D721Med (cell line): Measurements from ENCODE around the gene STAMBPL1.
"Not testable (repeated sequence)": the region's sequence is repeated elsewhere in the genome, so short reads cannot be mapped to it uniquely, and the experiment has no call there.

Experiments
- DNase-seq: peaks from one replicate; pipeline ENCODE4 v3.0.0; 2011; ENCODE audit warnings: low spot score; ENCODE audit not compliant: insufficient read length
- FAIRE-seq: peaks from 2 replicates; lab custom pipeline; 2011; peaks lifted over from hg19 to GRCh38; lab: Jason Lieb, UNC
- TF ChIP-seq, protein P1 (sequence below): IDR thresholded peaks from 2 replicates; pipeline ENCODE4 v1.5.1; 2012; ENCODE audit warnings: mild to moderate bottlenecking, control low read depth; ENCODE audit not compliant: insufficient read depth; ENCODE audit errors: missing control alignments

STAMBPL1 gene

DNA sequence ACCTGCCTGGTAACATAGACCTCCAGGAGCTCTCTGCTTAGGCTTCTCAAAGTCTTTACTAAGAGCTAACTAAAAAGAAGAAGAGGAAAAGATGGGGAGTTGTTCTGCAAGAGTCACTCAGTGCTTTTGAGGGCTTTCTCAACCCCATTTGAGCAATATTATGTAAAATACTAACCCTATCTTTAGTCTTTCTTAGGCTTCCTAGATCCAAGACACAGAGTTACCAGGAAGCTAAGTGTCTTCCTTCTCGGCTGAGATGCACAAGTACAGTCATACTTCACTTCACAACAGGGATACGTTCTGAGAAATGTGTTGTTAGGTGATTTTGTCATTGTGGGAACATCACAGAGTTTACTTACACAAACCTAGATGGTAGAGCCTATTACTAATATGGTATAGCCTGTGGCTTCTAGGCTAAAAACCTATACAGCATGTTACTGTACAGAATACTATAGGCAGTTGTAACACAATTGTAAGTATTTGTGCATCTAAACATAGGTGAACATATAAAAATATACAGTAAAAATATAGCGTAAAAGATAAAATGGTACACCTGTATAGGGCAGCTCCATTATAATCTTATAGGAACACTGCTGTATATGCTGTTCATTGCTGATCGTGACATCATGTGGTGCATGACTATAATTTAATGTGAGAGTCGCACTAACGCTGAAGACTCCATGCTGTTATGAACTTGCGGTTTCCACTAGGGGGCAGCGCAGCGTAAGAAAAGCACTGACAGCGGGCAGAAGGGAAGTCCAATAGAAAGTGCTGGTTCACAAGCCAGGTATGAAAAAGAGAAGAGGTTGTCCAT lies 44.7 kb upstream of the STAMBPL1 start:
- peak; percentile 70 for FAIRE-seq
- TF ChIP-seq, protein P1, sequence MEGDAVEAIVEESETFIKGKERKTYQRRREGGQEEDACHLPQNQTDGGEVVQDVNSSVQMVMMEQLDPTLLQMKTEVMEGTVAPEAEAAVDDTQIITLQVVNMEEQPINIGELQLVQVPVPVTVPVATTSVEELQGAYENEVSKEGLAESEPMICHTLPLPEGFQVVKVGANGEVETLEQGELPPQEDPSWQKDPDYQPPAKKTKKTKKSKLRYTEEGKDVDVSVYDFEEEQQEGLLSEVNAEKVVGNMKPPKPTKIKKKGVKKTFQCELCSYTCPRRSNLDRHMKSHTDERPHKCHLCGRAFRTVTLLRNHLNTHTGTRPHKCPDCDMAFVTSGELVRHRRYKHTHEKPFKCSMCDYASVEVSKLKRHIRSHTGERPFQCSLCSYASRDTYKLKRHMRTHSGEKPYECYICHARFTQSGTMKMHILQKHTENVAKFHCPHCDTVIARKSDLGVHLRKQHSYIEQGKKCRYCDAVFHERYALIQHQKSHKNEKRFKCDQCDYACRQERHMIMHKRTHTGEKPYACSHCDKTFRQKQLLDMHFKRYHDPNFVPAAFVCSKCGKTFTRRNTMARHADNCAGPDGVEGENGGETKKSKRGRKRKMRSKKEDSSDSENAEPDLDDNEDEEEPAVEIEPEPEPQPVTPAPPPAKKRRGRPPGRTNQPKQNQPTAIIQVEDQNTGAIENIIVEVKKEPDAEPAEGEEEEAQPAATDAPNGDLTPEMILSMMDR = peak; percentile 99
- no peak for DNase-seq

DNA sequence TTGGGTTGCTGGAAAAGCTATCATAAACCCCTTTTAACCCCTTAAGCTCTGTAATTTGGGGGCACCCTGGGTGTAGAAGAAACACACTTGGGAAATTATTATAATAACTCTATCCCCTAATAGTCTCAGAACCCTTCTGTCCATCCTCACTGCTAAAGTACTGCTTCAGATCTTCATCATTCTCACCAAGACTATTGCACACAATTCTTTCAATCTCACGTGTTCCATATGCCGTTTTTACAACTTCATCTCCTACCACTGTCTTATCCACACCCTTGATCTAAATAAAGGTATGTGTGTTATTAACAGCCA lies 44.2 kb upstream of the STAMBPL1 start:
- DNase-seq (no peak), FAIRE-seq (no peak)
- TF ChIP-seq, protein P1 = no peak

DNA sequence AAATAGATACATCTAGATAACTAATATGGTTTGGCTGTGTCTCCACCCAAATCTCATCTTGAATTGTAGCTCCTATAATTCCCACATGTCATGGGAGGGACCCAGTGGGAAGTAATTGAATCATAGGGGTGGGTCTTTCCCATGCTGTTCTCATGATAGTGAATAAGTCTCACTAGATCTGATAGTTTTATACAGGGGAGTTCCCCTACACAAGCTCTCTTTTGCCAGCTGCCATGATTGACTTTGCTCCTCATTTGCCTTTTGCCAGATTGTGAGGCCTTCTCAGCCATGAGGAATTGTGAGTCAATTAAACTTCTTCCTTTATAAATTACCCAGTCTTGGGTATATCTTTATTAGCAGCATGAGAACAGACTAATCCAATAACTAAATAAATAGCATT lies 42.4 kb upstream of the STAMBPL1 start:
- not testable (repeated sequence) for DNase-seq, FAIRE-seq

DNA sequence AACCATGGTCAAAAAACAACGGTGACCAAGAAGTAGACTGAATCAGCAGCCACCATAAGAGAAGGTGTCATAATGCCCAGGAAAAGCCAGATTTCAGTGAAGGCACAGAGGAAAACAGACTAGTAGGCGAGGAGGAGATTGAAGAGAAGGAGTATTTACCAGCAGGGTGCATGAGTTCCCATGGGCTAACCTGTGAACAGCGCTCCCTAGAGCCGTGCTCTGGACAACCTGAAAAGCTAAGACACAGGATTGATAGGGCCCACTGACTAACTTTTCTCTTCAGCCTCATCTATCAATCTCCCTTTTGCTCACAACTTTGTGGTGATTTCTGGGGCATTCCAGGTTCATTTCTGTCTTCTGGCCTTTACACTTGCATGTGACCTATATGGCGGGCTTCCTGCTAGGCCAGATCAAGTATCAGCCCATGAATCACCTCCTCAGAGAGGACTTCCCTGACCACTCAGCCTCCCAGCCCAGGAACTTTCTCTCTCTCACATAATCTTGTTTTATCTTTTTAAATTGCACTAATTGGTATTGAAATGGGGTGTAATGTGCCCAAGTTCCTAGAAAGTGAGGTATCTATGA lies 41.2 kb upstream of the STAMBPL1 start:
- TF ChIP-seq, protein P1 = no peak
- no peak for FAIRE-seq

DNA sequence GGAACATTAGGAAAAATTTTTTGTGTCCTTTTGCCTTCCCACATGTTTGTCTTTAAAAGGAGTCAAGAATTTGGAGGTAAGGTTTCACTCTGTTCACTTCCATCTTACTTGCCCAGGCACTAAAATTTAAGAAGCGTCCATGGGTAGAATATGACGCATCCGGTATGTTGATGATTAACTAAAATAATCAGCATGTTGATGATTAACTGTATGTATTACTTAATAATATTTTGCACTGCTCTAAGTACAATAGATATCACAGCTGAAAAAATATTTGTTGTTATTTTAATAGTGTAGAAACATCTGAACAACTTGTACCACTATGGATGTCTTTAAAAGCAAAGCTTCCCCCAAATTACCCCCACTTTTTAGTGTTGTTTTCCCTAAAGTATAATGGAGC lies 39.9 kb upstream of the STAMBPL1 start:
- FAIRE-seq = no peak
- no peak for DNase-seq
- TF ChIP-seq, protein P1 = no peak

More for the DNA sequence above, 41.2 kb upstream of the STAMBPL1 start:
- DNase-seq = no peak

DNA sequence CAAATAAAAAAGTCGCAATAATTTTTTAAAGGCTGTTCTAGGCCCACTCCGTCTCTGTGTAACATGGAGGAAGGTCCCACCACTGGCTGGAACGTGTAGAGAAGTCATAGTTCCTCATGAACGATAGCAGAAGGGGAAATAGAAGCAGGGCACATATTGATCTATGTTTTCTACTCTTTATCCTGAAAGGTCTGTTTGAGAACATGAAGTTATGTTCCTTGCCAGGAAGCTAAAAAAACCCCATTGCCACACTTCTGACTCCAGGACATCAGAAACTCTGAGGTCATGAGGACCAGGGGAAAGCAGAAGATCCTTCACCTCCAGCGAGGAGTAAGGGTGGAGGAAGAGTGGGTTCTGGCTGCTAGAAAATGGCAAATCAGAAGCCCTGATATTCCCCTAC lies 39.2 kb upstream of the STAMBPL1 start:
- FAIRE-seq (no peak), DNase-seq (no peak)
- TF ChIP-seq, protein P1 = no peak

DNA sequence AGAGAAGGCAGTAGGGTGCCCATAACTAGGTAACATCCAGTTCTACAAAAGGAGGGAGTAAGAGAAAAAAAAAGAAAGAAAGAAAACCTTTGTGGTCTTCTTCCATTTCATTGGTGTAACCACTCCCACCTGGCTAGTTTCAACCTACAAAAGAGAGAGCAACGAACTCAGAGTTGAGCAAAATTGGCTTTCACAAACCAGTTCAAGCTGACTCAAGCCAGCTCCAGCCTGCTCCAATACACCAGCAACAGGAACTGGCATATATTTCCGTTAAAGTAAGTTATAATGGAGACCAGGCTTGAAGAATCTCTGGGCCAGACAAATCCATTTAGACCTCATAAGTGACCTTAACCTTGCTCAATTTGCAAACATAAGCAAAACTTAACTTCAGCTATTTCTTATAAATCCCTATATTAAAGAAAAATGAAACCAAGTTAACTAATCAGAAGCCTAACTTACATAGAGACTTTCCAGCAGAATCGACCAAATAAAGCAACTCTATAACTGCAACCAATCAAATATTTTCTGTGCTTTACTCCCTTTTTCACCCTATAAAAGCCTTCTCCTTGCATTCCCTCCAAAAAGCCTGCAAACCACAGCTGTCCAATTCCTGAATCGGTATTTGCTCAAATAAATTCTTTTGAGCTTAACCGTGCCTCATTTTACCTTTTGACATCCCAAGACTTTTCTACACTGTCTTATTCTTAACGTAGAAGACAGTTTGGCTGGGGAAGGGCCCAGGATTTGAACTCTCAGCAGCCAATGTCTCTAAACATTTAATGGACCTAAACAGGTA lies 38.5 kb upstream of the STAMBPL1 start:
- DNase-seq = no peak

More for the DNA sequence above, 38.5 kb upstream of the STAMBPL1 start:
- TF ChIP-seq, protein P1 = no peak
- no peak for FAIRE-seq
